Measurements from ENCODE around the gene SUPT6H.

DNA sequence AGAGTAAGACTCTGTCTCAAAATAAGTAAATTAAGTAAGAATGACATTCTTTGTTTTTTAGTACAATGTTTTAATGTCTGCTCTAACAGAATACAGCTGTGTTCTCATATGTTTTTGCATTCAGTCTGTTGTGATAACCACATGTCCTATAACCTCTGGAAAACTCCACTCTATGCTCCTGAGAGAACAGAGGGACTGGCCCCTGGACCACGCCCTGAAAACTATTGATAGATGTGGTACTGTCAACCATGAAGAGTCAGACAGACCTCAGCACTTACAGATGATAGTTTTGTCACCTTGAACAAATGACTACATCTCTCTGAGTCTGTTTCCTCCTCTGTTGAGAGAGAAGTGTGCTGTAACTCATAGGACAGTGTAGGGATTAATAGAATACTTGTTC, 7.9 kb downstream of the SUPT6H start:
- TF ChIP-seq POLR2A (IDR thresholded peaks at IDR 0.05; ENCODE audit: extremely low read depth, insufficient read length): no peak
- no peak for TF ChIP-seq CTCF (IDR thresholded peaks at IDR 0.05; ENCODE audit: low read depth, low read length)
- TF ChIP-seq, protein P1, sequence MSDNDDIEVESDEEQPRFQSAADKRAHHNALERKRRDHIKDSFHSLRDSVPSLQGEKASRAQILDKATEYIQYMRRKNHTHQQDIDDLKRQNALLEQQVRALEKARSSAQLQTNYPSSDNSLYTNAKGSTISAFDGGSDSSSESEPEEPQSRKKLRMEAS (IDR thresholded peaks at IDR 0.05; ENCODE audit: low read depth, low read length): no peak
- TF ChIP-seq MYC (IDR thresholded peaks at IDR 0.05; ENCODE audit: low read depth, low read length): no peak
